Measurements from ENCODE around the gene PAK6. TPM values are rescaled to one million over a fixed set of nuclear protein-coding genes. Genes with fewer than 3 reads are reported as not detected.

Gene PAK6
- total RNA-seq, 1 donor from 2014 or later: not detected

DNA sequence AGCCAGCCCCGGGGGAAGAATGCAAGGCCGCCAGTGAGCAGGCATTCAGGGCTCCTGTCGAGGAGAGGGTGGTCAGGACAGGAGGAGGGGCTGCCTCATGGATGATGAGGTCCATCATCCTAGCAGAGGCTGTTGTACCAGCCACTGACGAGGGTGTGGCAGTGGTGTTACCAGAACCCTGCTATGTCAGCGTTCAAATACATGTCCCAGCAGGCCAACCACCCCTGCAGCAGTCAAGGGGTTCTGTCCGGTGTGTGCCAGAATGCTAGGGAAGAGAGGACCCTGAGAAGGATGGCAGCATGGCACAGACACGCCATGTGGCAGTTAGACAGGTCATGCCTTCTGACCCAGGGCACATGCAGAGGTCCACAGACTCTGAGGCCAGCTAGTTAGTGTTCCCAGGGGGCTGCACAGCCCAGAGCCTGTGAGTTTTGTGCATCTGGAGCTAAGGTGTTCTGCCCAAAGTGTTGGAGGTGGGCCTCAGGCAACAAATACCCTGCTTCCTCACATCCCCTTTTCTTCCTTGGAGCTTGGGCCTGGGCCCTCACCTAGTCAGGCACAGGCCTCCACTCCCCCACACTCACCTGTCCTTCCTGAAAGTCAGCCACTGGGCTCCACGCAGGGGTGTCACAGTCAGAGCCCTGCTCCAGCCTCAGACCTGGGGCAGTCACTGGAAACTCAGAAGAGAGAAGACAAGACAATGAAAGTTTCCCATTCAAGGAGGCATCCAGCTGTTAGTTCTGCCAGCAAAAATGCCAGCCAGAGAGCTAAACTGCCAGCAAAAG lies 7.8 kb downstream of the PAK6 start:
- no peaks in the 10 kb centered on the region for H3K36me3 ChIP-seq
- no peaks in the 10 kb centered on the region for H3K4me1 ChIP-seq
- TF ChIP-seq, protein P1, sequence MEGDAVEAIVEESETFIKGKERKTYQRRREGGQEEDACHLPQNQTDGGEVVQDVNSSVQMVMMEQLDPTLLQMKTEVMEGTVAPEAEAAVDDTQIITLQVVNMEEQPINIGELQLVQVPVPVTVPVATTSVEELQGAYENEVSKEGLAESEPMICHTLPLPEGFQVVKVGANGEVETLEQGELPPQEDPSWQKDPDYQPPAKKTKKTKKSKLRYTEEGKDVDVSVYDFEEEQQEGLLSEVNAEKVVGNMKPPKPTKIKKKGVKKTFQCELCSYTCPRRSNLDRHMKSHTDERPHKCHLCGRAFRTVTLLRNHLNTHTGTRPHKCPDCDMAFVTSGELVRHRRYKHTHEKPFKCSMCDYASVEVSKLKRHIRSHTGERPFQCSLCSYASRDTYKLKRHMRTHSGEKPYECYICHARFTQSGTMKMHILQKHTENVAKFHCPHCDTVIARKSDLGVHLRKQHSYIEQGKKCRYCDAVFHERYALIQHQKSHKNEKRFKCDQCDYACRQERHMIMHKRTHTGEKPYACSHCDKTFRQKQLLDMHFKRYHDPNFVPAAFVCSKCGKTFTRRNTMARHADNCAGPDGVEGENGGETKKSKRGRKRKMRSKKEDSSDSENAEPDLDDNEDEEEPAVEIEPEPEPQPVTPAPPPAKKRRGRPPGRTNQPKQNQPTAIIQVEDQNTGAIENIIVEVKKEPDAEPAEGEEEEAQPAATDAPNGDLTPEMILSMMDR (IDR thresholded peaks at IDR 0.05): no peak
- H3K27me3 ChIP-seq: no peaks in the 10 kb centered on the region
- no peaks in the 10 kb centered on the region for H3K9me3 ChIP-seq
- DNase-seq (ENCODE audit: low spot score in 2 of 2): no peak
- intact Hi-C loops (cut with DNase I): no loop called here
- no peak overlapping the region for H3K4me3 ChIP-seq
- H3K27ac ChIP-seq: no peak overlapping the region

DNA sequence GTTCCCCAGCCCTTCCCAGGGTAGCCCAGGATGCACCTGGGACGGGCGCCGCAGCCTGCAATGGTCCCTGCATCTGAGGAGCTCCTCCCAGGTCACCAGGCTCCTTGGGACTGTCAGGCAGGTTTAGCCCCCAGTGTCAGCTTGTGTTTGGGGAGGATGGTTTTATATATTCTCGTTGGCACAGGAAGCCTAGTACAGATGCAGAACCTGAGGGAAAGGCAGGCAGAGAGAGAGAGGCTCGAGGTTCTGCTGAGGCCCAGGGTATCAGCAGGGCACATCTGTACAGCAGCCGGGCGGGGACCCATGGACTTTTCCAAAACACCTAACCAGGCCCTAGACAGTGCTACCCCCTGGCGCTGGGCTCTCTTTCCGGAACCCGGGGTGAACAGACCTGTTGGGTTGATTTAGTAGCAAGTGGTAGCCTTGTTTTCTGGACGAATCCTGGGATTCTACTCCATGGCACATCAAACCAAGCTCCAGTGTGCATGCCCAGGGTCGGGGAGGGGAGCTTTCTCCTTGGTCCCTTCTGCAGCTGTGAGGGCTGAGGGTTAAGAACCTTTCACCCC lies 8.6 kb downstream of the PAK6 start:
- H3K36me3 ChIP-seq: no peaks in the 10 kb centered on the region
- H3K27me3 ChIP-seq: no peaks in the 10 kb centered on the region
- H3K27ac ChIP-seq: no peak overlapping the region
- intact Hi-C loops (cut with DNase I): no loop called here
- no peak for DNase-seq (ENCODE audit: low spot score in 2 of 2)
- H3K9me3 ChIP-seq: no peaks in the 10 kb centered on the region
- no peak overlapping the region for H3K4me3 ChIP-seq
- H3K4me1 ChIP-seq: peaks cover 2% of the 10 kb centered on the region in 2 donors
- TF ChIP-seq, protein P1 (IDR thresholded peaks at IDR 0.05): no peak

DNA sequence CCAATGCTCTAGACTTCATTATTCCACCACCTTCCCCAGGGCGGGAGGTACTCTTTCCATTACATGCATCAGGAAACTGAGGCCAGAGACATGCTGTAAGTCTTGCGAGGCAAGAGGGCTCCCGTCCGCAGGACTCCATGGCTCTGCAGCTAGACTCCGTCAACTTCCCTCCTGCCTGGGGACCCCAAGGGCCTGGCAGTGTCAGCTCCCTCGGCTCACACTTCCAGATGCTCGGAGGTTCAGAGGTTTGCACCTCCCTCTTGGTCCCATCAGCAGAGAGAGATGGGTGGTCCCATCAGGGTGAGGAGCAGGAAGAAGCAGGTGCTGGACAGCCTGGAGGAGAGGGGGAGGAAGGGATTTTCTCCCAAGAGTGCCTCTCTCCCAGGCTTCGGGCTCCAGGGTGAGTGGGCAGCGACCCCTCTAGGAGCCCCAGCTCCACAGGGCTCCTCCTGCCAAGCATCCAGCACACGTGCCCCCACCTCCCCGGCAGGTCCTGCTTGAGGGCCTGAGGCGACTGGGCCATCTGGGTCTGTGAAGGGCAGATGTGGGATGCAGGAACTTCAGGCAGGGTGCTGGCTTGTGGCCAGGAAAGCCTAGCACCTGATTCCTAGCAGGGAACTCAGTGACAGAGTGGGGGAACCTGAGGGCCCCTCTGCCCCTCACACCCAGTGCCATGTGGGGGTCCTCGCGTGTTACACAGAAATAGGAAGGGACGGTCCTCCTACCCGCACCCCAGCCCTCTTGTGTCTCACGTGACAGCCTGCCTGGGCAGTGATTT lies 9.3 kb downstream of the PAK6 start:
- no peaks in the 10 kb centered on the region for H3K27me3 ChIP-seq
- TF ChIP-seq, protein P1 (IDR thresholded peaks at IDR 0.05): no peak
- H3K9me3 ChIP-seq: no peaks in the 10 kb centered on the region
- H3K27ac ChIP-seq: peak overlapping the region in 1 of 2 donors; percentile 7
- H3K36me3 ChIP-seq: no peaks in the 10 kb centered on the region
- H3K4me3 ChIP-seq: no peak overlapping the region
- intact Hi-C loops (cut with DNase I): no loop called here
- H3K4me1 ChIP-seq: peaks cover 9% of the 10 kb centered on the region in 2 donors
- DNase-seq (ENCODE audit: low spot score in 2 of 2): no peak

DNA sequence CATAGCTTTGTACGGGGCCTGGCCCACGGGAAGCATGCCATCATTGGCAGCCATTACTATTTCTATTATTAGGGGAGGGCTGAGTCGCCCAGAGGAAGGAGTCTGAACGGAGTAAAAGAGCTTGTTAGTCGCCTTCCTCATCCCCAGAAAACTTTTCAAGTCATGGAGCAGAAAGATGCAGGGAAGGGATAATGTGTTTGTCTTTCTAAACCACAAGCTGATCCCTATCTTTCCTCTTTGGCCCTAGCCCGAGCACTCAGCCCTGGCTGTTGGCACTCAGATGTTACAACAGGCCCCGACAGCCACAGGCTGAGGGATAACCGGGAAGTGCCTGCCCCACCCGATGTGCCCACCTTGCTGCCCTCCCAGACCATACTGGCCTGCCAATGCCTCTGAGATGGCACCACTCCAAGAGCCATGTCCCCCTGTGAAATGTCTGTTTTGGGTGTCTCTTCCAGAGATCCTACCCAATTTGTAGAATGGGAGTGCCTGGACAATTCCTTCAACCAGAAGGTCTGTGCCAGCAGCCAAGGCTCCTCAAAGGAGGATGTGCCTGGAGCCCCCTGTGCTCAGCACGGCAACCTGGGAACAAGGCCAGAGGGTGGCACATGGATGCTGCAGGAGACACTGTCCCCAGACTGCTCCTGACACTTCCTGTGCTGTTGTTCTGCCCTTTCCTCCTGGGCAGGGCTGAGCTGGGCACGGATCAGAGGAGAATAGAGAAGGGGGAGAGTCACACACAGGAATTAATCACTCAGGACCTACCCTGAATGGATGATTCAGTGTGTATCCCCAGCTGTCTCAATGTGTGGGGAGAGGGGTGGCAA lies 10.8 kb downstream of the PAK6 start:
- Histone ChIP-seq H3K4me1 (peaks cover 15 to 16% of the 10 kb centered on the region in 2 donors), H3K27ac (peak overlapping the region in 1 of 2 donors; percentile 13), H3K4me3 (no peak overlapping the region), H3K9me3 (no peaks in the 10 kb centered on the region), H3K36me3 (no peaks in the 10 kb centered on the region), H3K27me3 (no peaks in the 10 kb centered on the region)
- DNase-seq (ENCODE audit: low spot score in 2 of 2): no peak
- intact Hi-C loops (cut with DNase I): no loop called here
- TF ChIP-seq, protein P1 (IDR thresholded peaks at IDR 0.05): no peak

DNA sequence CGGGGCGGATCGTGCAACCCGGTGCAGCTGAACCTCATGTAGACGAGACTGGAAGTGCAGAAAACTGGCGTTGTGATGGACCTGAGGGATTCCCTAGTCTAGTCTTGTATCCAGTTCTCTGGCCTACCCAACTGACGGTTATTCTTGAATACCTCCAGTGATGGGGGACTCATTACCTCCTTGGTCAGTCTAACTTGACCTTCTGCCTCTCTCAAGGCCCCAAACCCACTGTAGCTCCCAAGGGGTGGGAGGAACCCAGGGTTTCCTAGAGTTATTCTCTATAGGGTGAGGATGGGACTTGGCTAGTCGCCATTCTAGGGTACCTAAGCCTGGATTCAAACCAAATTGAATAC lies 11.4 kb downstream of the PAK6 start:
- no peaks in the 10 kb centered on the region for H3K9me3 ChIP-seq
- intact Hi-C loops (cut with DNase I): no loop called here
- H3K27ac ChIP-seq: no peak overlapping the region
- H3K36me3 ChIP-seq: no peaks in the 10 kb centered on the region
- DNase-seq (ENCODE audit: low spot score in 2 of 2): no peak
- H3K4me1 ChIP-seq: peaks cover 15 to 16% of the 10 kb centered on the region in 2 donors
- no peaks in the 10 kb centered on the region for H3K27me3 ChIP-seq
- TF ChIP-seq, protein P1 (IDR thresholded peaks at IDR 0.05): no peak
- H3K4me3 ChIP-seq: no peak overlapping the region

Measured in ascending aorta (tissue), 2 donors.